Transverse colon (tissue), 4 donors: ENCODE measurements around the gene NCOR1.

ENCODE experiments used
- CTCF ChIP-seq, 5 experiments: fragments of 200-600 bp in 3 of 5; fragments of 450-650 bp in 2 of 5; sonication (generic) in 3 of 5; IDR thresholded peaks; 1 replicate in 2 of 5; 2 replicates in 3 of 5; pipeline ENCODE4 v1.5.1; 2016 to 2017; ENCODE audit warnings: antibody characterized with exemption in 5 of 5, inconsistent platforms in 3 of 5, mild to moderate bottlenecking in 2 of 5, moderate library complexity in 1 of 5
- POLR2A ChIP-seq: fragments of 450-650 bp; IDR thresholded peaks from one replicate; pipeline ENCODE4 v1.6.1; 2016; ENCODE audit warnings: antibody characterized with exemption, mild to moderate bottlenecking, moderate library complexity
- POLR2AphosphoS5 ChIP-seq, 3 donors: sonication (generic); formaldehyde crosslinking; IDR thresholded peaks; one replicate each; pipeline ENCODE4 v1.6.1; 2016; ENCODE audit warnings: antibody characterized with exemption in 3 of 3

- TF ChIP-seq POLR2A (no peak), CTCF (IDR thresholded peaks at IDR 0.05) (no peak), POLR2AphosphoS5 (IDR thresholded peaks at IDR 0.05) (no peak)
Observed at GRCh38 chr17:16026895-16027294, 188.4 kb downstream of the NCOR1 start.
